GM12874 (cell line): ENCODE results near the gene MAP2K7.

Source experiments
- CTCF ChIP-seq: IDR thresholded peaks from 2 replicates; pipeline ENCODE4 v1.5.1; 2011; ENCODE audit warnings: low read depth, mild to moderate bottlenecking, control low read depth, low read length, moderate library complexity; ENCODE audit not compliant: insufficient read depth

Gene MAP2K7

GRCh38 chr19:7915250-7916102 is 11.8 kb downstream of the MAP2K7 start:
- TF ChIP-seq CTCF = no peak

- TF ChIP-seq CTCF = no peak
Observed at GRCh38 chr19:7916103-7916954, 12.7 kb downstream of the MAP2K7 start.

- no peak for TF ChIP-seq CTCF
Observed at GRCh38 chr19:7916955-7917266, 13.2 kb downstream of the MAP2K7 start.

GRCh38 chr19:7917267-7918061 is 13.8 kb downstream of the MAP2K7 start:
- TF ChIP-seq CTCF = peak; percentile 87

- no peak for TF ChIP-seq CTCF
Observed at GRCh38 chr19:7918615-7919421, 15.1 kb downstream of the MAP2K7 start.

- TF ChIP-seq CTCF = 0 out of 2 replicates have a peak, but pooled peaks have one; percentile 2
Observed at GRCh38 chr19:7919610-7920518, 16.2 kb downstream of the MAP2K7 start, which contains the start of gene SNAPC2. SNAPC2 (plus strand) TSS chr19:7920338; CDS start chr19:7920367, 29 bp downstream.
